HG03342 (cell line): Measurements from ENCODE around the gene VSX2.

Source experiments
- ATAC-seq: cut with Tn5 transposase; IDR thresholded peaks from one replicate; pipeline ENCODE4 v1.9.1; 2021; ENCODE audit warnings: mild to moderate bottlenecking, moderate library complexity; ENCODE audit not compliant: unreplicated experiment

Gene VSX2

DNA sequence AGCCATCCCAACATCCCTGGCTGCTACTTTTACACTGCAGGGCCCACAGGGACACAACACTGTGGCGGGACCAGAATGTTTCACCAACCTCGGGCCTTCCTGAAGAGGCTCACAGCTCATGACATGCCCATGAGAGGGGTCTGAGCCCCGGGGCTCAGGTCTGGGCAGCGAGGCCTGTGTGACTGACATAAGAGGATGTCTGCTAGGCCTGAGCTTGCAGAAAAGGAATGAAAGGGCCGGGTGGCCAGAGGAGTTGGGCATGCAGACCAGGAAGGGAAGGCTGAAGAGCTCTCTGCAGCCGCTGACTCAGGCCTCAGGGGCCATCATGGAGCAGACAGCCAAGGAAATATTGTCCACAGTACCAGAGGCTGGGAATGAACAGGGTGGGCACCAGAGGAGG, 18.3 kb upstream of the VSX2 start:
- no peak for ATAC-seq

DNA sequence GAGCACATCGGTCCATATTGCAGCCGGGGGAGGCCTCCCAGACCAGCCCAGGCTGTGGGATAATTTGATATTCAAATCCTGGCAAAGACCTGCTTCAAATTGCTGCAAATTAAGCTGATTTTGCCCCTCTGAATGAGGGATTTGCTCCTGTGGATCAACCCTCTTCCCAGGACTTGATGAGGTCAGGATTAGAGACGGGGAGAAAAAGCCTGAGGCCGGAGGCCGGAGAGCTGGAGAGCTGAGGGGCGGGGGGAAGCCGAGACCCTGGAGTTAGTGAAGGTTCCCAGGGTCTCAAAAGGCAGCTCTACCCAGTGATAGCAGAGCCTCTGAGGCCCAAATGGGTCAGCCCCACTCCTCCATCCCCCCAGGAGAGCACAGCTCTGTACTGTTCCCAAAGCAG, 17.5 kb upstream of the VSX2 start:
- ATAC-seq: no peak

DNA sequence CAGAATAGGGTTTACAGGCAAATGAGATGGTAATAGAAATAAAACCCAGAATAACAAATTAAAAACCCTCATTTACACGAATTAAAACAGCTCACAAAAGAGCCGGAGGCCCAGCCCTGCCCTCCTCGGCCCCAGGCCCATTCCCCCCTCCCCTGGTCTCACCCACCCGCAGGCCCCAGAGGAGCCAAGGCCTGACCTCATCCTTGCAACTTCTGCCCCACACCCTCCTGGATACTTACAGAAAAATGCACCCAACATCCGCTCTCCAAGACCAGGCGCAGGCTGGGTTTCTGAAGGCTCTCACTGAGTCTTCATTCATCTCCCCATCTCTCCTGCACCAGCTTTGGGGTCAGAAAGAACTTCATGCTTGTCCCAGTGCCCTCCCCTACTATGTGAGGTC, 16.2 kb upstream of the VSX2 start:
- ATAC-seq: no peak

DNA sequence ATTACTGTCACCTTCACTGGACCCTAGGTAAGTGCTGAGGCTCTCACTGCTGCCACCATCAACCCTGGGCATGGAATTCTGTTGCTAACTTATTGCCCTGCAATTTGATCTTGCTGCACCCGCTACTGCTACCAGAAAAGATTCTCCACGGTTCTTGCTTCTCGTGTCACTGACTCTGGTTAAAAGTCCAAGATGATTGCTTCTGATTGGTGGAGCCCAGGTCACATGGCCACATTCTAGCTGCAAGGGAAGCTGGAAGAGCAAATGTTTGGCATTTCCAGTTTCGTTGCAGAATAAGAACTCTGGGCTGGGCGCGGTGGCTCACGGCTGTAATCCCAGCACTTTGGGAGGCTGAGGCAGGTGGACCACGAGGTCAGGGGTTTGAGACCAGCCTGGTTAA, 7.5 kb upstream of the VSX2 start:
- no peak for ATAC-seq

DNA sequence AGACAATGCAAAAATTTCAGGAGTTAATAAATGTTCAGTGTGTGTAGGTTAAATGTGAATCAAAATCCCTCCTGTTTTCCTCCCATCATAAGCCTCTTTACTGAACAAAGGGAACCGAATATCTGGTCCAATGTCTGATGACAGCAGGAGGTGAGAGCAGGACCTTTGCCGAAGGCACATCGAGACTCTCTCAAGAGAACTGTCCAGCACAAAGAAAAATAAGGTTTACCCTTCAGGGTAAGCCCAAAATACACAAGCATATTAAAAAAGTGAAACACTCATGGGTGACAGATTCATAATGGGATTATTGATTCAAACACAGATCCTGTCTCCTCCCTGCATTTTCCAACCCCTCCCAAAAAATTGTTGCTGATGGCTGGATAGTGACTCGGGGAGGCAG, 4.2 kb upstream of the VSX2 start:
- ATAC-seq: no peak

DNA sequence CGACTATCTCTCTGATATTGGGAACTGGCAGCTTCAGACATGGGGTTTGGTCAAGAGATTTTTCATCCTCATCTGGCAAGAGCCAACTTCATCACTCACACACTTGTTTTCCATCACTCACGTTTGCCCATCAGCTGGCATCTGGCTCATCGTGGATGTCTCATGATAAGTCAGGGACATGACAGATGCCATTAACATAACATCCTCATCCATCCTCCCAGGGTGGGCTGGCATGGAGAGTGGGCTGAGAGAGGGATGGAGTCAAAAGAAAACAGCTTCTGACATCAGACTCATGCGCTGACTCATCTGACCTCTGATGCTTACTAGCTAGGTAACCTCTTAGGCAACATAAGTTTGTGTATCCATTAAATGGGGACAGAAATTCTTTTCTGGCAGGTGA, 1.8 kb upstream of the VSX2 start:
- ATAC-seq: no peak

DNA sequence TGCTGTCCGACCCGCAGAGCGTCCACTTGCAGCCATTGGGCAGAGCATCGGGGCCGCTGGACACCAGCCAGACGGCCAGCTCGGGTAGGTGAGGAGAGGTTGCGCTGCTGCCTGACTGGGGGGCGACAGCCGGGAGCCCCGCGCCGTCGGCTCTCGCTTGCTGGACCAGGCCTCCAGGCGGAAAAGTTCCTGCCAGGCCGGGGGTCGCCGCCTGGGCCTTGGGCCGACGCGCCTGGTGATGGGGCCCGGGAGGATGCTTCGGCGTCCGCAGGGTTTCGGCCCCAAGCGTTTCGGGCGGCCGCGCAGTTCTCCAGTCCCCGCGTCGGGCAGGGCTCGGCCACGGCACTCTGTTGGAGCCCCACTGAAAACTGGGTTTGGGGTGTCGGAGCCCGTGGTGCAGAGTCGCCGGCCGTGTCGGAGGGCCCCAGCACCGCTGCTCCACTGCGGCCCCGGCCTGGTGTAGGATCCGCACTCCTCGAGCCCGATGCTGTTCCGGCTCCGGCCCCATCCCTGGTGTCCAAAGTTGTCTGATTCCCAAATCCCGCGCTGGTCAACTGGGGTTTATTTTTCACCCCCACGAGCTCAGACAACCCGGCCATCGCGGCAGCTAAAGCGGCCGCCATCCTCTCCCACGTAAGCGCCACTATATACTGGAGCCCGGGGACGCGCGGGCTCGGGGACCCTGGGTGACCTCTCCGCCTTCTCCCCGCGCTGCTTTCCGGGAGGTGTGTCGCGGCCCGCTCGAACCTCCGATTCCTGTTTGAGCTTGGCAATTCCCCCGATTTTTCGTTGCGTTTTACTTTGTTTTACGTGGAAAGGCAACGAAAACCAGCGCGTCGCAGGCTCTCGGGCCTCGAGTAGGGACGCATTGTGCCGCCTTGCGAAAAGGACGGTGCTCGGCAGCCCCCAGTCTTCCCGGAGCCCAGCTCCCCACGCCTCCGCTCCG, 872 bp downstream of the VSX2 start:
- ATAC-seq: no peak

DNA sequence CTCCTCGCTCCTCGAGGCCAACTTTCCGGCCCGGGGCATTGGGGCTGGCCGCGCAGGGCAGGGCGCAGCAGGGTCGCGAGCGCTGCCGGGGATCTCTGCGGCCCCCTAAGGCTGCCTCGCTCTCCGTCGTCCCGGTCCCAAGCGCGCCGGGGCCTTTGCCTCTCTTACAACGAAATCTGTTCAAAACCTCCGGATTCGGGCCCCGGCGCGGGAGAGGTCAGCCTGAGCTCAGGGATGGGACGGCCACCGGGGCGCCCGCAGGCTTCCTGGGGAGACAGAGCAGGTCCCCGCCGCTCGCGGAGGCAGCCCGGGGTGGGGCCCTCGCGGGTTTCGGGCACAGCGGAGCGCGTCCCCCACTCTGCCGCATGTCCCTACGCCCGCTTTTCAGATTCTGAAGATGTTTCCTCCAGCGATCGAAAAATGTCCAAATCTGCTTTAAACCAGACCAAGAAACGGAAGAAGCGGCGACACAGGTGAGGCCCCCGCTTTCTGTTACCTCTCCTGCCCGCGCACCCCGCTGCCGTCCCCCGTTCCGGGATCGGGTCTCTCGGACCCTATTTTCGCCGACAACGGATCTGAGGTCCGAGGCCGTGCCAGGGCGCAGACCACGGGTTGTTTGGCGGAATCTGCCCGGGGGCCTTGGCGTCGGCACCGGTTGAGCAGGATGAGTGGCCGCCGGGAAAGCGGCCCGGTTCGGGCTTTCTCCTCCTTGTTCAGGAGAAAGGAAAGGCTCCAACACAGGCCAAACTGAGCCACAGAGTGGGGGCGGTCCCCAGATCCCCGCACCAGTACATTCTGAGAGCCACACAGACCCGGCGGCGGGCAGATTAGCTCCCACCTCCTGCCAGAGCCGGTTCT, 1.8 kb downstream of the VSX2 start:
- no peak for ATAC-seq

DNA sequence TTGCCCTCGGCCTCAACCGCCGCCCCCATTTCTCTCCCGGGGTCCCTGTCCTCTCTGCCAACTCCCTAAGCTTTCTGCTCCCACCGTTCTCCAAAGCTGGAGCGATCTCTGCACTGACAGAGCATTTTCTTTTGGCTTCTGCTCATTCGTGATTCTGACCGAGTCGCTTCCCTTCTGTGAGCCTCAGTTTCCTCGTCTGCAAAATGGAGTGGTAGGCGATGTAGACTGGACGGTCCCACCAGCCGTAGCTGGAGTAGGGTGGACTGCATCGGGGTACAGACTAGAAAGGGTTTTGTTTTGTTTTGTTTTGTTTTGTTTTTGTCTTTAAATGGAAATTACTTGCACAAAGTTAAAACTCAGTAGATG, 2.4 kb downstream of the VSX2 start:
- ATAC-seq: no peak

DNA sequence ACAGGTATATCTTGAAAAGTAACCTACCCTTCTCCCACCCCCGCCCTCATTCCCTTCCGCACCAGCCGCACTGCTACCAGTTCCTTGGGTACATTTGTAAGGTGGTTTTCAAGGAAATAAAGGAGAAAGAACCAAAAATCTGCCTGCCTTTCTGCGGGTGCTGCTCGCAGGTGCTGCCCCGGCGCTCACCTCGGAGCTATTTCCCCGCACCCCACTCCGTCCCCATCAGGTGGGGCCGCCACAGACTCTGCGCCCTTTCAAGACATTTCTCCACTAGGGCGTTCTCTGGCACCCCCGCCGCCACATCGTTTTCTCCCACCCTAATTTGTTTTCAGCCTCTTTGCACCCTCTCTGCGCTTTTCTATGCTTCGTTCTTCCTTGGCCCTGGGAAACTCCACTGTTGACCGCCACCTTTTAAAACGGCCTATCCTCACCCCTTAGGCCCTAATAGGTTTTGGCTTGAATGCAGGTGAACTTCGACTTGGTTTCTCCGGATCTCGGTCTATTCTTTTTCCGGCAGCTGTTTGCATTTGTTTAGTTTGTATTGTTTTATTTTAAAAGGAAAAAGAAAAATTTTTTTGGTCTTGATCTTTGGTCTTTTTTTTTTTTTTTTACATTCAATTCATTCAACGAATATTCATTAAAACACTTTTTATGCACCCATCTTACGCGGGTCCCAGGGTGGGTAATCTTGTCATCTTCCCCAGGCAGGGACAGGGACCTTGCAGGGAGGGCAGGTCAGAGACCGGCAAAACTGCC, 3.0 kb downstream of the VSX2 start:
- ATAC-seq: no peak

DNA sequence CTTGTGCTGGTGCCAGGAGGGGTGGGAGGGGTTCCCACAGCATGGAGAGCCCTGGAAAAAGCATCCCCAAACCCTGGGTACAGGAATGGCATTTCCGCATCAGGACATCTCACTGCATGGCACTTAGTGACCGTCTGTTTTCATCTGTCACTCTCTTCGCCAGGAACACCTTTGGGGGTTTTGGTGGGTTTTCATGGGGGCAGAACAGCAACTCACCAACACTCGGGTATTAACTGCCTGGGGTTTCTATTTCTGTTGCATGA, 3.5 kb downstream of the VSX2 start:
- ATAC-seq: no peak

DNA sequence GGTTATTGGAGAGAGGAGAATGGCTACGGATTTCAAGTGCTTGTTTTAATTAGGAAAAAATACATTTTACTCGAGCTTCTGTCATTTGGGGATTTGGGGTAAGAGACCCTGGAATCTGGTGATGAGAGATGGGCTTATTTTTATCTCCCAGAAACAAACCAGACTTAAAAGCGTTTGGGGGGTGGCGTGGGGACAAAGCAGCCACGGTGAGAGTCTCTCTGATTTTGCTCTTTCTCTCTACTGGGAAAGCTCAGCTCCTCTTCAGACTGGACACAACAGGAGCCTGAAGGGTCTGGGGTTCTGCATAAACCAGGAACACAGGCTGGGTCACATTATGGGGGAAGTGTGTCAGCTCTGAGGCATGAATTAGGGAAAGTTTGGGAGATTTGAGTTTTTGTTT, 3.8 kb downstream of the VSX2 start:
- no peak for ATAC-seq

DNA sequence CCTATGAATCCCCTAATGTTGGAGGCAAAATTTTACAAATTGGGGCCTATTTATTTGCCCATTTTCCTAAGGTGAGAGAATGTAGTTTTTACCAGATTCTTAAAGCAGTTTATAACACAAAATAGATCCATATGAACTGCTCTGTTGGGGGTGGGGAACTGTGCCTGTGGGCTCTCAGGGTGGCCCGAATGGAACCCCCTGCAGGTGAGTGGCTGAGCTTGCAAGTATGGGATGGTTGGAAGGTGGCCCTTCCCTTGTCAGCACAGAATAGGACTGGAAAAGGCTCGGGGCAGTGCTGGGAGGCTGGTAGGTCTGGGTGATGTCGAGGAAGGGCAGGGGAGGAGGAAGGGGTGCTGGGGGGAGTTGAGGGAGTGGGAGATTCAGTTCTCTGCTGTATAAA, 4.9 kb downstream of the VSX2 start:
- ATAC-seq: no peak

DNA sequence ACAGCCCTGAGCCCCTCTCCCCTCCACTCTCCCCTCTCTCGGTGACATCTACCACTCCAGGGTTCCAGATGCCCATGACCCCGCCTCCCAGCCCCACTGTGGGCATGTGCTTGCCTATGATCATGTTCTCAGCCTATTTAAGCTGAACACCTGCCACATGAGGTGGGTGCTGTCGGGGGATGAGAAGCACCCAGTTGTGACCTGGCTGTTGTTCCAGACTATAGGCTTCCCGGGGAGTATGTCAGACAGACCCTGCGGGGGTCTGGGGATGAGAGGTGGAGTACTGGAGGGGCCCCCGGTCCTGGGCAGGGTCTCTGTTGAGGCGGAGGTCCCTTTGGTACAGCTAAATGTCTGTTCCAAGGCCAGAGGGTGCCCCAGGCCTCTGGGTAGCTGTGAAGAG, 6.0 kb downstream of the VSX2 start:
- ATAC-seq: no peak

DNA sequence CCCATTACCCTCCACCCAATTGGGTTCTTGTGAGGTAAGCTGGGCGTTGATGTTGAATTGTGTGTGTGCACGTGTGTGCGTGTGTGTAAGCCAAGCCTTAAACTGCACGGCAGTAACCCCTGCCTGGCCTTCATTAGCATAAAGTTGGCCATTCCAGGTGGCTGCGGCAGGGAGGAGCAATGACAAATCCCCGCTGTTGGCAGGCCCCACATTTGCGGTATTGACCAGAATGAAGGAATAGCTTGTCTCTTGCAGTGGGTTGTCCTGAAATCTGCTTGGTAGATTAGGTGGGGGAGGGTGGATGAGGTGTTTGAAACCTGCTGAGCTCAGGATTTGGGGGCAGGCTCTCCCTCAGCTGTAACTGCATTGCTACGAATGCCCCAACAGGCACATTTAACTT, 7.3 kb downstream of the VSX2 start:
- ATAC-seq: no peak

DNA sequence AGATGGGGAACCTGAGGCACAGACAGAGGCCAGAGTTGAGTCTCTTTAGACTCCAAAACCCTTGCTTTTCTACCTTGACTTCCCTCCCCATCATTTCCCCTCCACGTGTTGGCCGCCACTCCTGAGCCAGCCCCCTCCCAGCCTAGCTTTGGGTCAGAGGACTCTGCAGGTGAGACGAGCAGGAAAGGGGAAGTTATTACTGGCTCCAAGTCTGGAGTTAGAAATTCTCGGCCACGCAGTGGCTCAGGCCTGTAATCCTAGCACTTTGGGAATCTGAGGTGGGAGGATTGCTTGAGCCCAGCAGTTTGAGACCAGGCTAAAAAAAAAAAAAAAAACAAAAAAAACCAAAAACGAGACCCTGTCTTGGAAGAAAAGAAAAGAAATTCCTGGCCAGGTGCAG, 8.8 kb downstream of the VSX2 start:
- ATAC-seq: no peak

DNA sequence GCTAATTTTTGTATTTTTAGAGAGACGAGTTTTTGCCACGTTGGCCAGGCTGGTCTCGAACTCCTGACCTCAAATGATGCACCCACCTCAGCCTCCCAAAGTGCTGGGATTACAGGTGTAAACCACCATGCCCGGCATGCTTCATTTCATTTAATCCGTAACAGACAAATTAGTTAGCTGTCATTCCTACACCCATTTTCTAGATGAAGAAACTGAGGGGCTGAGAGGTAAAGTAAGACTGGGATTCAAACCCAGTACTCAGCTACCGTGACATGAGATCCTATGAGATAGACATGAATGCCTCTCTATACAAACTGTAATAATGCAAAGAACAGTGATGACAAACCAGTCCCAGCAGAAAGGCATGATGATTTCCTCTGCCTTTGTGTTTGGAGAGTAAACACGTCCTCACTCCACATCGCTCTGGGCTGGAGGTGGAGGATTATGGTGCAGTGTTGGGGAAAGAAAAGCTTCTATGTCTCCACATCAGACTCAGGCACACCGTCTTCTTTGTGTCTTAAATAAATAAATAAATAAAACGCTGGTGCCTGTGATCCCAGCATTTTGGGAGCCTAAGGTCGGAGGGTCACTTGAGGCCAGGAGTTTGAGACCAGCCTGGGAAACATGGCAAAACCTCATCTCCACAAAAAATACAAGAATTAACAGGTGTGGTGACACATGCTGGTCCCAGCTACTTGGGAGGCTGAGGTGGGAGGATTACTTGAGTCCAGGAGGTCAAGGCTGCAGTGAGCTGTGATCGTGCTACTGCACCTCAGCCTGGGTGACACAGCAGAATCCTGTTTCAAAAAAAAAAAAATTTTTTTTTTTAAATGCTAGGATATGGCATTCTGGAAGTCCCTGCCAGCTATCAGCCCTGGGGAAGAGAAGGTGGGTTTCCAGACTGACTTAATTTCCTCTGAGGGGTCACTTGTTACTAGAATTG, 10.5 kb downstream of the VSX2 start:
- ATAC-seq: no peak

DNA sequence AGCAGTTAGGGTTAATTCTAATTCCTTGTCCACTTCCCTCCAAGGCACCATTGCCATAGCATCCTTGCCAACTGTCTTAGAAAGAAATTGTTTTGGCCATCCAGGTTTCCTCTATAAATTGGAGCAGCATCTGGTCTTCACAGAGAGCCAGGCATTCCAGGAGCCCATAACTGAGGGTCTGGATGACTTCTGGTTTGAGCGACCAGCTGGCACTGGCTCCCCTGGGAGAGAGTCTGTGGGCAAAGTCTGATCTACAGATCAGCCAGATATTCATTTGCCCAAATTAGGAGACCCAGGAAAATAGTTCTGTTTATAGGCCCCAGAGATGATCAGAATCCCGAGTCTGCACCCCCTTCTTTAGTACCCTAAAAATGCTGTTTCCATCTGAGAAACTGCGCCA, 16.0 kb downstream of the VSX2 start:
- ATAC-seq: no peak

DNA sequence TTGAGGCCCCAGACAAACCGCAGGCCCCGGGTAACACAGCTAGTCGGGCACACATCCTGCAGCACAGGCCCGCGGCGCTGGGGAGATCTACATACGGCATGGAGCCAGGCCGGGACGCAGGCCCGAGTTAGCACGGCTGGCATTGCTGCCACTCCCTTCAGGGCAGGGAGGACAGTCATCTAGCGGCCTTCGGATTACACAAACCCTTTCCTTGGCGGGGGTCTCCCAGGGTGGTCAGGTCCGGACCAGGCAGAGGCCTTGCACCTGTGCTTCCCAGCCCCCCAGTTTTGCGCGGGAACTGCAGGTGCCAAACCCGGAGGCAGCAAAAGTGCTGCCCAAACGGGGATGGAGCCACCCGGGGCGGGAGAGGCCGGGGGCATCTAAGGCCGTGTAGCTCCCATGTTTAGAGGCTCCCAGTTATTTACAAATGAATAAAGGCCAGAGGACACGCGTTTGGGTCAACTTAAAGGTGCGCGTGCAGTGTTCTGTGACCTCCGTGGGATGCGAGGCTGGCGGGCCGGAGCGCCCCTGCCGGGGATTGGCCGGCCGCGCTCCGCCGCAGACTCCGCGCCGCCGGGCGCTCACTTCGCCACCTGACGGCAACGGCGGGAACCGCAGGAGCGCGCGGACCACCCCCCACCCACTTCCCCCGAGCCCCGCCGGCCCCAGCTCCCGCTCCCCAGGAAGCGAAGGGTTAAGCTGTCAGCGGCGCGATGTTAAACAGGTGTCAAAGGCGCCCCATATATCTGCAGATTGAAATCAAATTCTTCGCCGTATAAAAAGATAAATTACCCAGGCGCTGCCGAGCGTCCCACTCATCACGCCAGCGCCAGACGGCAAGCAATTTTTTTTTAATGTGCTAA, 18.1 kb downstream of the VSX2 start:
- peak; percentile 65 for ATAC-seq
